Activated naive CD8-positive, alpha-beta T cell treated with anti-CD3 and anti-CD28 coated beads for 36 hours (primary cell): ENCODE results near the gene LIN37. TPM values are rescaled to one million over a fixed set of nuclear protein-coding genes. Genes with fewer than 3 reads are reported as not detected.

Experiments
- DNase-seq: peaks from one replicate; pipeline ENCODE4 v3.0.0; 2021
- H3K27ac Mint-ChIP-seq: one replicate; pipeline ENCODE4 v1.8.0; 2022; ENCODE audit warnings: mild to moderate bottlenecking, moderate library complexity, mixed read lengths
- H3K27me3 Mint-ChIP-seq: one replicate; pipeline ENCODE4 v1.8.0; 2022; ENCODE audit warnings: mild to moderate bottlenecking, mixed read lengths
- H3K36me3 Mint-ChIP-seq: one replicate; pipeline ENCODE4 v1.8.0; 2021; ENCODE audit warnings: mild to moderate bottlenecking, mixed read lengths
- H3K4me1 Mint-ChIP-seq: one replicate; pipeline ENCODE4 v1.8.0; 2021; ENCODE audit warnings: mixed read lengths
- H3K4me3 Mint-ChIP-seq: one replicate; pipeline ENCODE4 v1.8.0; 2022; ENCODE audit warnings: mild to moderate bottlenecking, moderate library complexity, mixed read lengths
- H3K9me3 Mint-ChIP-seq: one replicate; pipeline ENCODE4 v1.8.0; 2022; ENCODE audit warnings: mixed read lengths
- total RNA-seq, 2 experiments: library from RNA; stranded (reverse); gene quantifications; one replicate each; pipeline ENCODE4 v1.2.3, GENCODE V29; 2021

Gene LIN37
- total RNA-seq, 2 experiments from 2014 or later = 5.1 to 7.0 TPM

DNA sequence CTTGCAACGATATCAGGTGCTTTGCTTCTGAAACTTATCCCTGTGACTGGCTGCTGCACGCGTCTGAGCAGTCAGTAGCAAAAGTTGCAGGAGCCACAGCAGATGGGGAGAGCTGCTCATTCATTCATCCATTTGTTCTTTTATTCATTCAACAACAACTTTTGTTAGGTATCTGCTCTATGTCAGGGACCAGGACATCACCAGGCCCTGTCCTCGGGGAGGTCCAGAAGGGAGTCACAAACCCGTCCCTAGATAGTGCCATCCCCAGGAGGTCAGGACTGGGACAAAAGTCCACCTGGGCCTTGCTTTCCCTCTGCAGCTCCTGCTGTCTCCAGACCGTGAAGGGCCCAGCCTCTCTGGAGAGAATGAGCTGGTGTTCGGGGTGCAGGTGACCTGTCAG is 29.6 kb downstream of the LIN37 start:
- Mint-ChIP-seq H3K27me3 (no peaks in the 10 kb centered on the region), H3K4me1 (peaks cover 11% of the 10 kb centered on the region), H3K9me3 (no peaks in the 10 kb centered on the region), H3K27ac (no peak overlapping the region), H3K4me3 (no peak overlapping the region), H3K36me3 (no peaks in the 10 kb centered on the region)
- no peak for DNase-seq

DNA sequence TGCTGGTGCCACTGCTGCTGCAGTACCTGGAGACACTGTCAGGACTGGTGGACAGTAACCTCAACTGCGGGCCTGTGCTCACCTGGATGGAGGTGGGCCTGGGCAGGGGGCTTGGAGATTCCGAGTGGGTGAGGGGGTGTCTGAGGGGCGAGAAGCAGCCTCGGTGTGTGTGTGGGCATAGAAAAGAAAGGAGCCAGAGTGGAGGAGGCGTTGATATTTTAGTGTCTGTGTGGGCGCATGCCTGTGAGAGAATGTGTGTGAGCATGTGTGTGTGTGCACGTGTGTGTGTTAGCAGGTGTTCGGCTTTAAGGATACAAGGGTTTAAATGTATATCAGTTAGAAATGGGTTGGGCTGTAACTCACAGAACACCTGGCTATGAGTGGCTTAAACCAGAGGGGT is 30.7 kb downstream of the LIN37 start:
- no peak for DNase-seq
- Mint-ChIP-seq H3K27ac (no peak overlapping the region), H3K4me3 (no peak overlapping the region), H3K27me3 (no peaks in the 10 kb centered on the region), H3K4me1 (peaks cover 11% of the 10 kb centered on the region), H3K36me3 (no peaks in the 10 kb centered on the region), H3K9me3 (no peaks in the 10 kb centered on the region)

DNA sequence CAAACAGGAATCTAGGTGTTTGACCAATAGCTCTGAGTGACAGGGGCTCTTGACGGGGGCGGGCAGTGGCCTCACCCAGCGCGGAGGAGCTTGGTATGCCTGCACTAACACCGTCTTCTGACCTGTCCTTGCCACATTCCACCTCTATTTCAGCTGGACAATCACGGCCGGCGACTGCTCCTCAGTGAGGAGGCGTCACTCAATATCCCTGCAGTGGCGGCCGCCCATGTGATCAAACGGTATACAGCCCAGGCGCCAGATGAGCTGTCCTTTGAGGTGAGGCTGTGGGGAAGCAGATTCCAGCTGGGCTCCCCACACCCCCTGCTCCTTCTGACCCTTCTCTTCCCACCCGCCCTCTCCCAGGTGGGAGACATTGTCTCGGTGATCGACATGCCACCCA is 31.7 kb downstream of the LIN37 start:
- H3K4me1 Mint-ChIP-seq = peaks cover 6% of the 10 kb centered on the region
- H3K36me3 Mint-ChIP-seq = no peaks in the 10 kb centered on the region
- DNase-seq = no peak
- no peak overlapping the region for H3K27ac Mint-ChIP-seq
- no peaks in the 10 kb centered on the region for H3K9me3 Mint-ChIP-seq
- no peaks in the 10 kb centered on the region for H3K27me3 Mint-ChIP-seq
- H3K4me3 Mint-ChIP-seq = no peak overlapping the region

DNA sequence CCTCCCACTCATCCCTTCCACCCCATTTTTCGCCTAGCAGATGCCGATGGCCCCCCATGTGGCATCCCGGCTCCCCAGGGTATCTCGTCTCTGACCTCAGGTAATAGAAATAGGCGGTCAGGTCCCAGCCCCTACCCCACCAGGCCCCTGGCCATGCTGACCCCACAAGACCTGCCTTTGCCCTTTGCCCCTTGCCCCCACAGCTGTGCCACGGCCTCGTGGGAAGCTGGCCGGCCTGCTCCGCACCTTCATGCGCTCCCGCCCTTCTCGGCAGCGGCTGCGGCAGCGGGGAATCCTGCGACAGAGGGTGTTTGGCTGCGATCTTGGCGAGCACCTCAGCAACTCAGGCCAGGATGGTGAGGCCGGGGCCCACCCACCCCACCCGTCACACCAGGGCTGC is 32.3 kb downstream of the LIN37 start:
- no peaks in the 10 kb centered on the region for H3K27me3 Mint-ChIP-seq
- H3K4me3 Mint-ChIP-seq = no peak overlapping the region
- H3K4me1 Mint-ChIP-seq = peaks cover 5% of the 10 kb centered on the region
- H3K27ac Mint-ChIP-seq = no peak overlapping the region
- no peak for DNase-seq
- H3K9me3 Mint-ChIP-seq = no peaks in the 10 kb centered on the region
- no peaks in the 10 kb centered on the region for H3K36me3 Mint-ChIP-seq

DNA sequence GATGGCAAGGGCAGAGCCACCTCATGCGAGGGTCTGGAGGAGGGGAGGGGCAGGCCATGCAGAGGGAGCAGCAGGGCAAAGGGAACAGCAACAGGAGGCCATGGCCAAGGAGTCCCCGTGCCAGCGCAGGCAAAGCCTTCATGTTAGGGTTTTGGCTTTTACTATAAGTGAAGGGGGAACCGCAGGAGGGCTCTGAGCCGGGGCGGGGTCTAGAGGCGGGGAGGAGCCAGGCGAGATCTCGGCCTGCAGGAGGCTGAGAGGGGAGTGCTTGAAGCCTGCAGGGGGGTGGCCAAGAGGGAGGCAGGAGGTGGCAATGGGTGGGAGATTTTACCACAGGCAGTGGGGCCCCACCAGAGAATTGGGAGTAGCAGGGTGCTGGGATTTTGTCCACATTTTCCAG is 33.3 kb downstream of the LIN37 start:
- no peaks in the 10 kb centered on the region for H3K9me3 Mint-ChIP-seq
- no peaks in the 10 kb centered on the region for H3K36me3 Mint-ChIP-seq
- H3K4me3 Mint-ChIP-seq = no peak overlapping the region
- H3K27ac Mint-ChIP-seq = no peak overlapping the region
- DNase-seq = no peak
- H3K27me3 Mint-ChIP-seq = no peaks in the 10 kb centered on the region
- no peaks in the 10 kb centered on the region for H3K4me1 Mint-ChIP-seq

DNA sequence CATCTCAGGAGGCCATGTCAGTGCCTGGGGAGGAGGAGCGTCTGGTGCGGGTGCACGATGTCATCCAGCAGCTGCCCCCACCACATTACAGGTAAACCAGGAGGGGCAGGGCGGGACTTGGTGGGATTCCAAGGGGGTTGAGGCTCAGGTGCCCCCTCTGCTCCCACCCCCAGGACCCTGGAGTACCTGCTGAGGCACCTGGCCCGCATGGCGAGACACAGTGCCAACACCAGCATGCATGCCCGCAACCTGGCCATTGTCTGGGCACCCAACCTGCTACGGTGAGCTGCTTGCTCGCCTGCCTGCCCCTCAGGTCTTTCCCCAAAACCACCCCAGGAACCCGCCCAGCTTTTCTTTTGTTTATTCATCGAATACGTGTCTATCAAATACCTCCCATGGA is 34.2 kb downstream of the LIN37 start:
- H3K4me3 Mint-ChIP-seq = no peak overlapping the region
- H3K27ac Mint-ChIP-seq = no peak overlapping the region
- no peak for DNase-seq

DNA sequence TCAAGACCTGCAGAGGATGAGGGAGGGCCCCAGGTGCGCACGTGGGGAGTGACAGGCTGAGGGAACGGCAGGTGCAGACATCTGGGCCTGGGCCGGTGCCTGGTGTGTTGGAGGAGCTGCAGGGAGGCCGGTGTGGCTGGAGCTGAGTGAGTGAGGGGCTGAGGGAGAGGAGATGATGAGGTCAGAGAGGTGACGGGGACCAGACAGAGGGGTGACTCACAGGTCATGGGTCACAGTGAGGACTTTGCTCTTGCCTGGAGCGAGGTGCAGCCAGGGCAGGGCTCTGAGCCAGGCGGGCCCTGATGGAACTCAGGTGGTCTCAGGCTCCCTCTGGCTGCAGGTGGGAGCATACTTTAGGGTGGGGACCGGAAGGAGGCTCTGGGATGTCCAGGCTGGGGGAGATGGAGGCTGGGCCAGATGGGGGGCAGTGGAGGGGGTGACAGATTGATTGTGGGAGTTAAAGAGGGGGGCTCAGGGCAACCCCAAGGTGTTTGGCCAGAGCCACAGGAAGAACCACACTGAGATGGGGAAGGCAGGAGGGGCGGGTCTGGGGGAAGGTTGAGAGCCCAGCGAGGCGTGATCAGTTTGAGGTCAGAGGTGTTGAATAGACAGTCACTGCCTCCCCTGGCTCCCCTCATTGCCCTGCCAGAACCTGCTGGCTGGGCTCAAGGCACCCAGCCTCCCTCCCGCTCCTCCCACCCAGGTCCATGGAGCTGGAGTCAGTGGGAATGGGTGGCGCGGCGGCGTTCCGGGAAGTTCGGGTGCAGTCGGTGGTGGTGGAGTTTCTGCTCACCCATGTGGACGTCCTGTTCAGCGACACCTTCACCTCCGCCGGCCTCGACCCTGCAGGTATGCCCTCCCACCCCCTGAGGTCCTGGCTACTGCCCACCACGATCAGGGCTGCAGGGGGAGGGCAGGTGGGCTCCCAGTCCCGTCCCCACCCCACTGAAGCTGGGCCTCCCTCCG is 35.4 kb downstream of the LIN37 start:
- no peak overlapping the region for H3K4me3 Mint-ChIP-seq
- H3K27ac Mint-ChIP-seq = no peak overlapping the region
- DNase-seq = no peak
- H3K4me1 Mint-ChIP-seq = no peaks in the 10 kb centered on the region
- no peaks in the 10 kb centered on the region for H3K27me3 Mint-ChIP-seq
- H3K36me3 Mint-ChIP-seq = no peaks in the 10 kb centered on the region
- H3K9me3 Mint-ChIP-seq = no peaks in the 10 kb centered on the region

More for the DNA sequence above, 34.2 kb downstream of the LIN37 start:
- H3K36me3 Mint-ChIP-seq = no peaks in the 10 kb centered on the region
- no peaks in the 10 kb centered on the region for H3K27me3 Mint-ChIP-seq
- H3K4me1 Mint-ChIP-seq = no peaks in the 10 kb centered on the region
- H3K9me3 Mint-ChIP-seq = no peaks in the 10 kb centered on the region

DNA sequence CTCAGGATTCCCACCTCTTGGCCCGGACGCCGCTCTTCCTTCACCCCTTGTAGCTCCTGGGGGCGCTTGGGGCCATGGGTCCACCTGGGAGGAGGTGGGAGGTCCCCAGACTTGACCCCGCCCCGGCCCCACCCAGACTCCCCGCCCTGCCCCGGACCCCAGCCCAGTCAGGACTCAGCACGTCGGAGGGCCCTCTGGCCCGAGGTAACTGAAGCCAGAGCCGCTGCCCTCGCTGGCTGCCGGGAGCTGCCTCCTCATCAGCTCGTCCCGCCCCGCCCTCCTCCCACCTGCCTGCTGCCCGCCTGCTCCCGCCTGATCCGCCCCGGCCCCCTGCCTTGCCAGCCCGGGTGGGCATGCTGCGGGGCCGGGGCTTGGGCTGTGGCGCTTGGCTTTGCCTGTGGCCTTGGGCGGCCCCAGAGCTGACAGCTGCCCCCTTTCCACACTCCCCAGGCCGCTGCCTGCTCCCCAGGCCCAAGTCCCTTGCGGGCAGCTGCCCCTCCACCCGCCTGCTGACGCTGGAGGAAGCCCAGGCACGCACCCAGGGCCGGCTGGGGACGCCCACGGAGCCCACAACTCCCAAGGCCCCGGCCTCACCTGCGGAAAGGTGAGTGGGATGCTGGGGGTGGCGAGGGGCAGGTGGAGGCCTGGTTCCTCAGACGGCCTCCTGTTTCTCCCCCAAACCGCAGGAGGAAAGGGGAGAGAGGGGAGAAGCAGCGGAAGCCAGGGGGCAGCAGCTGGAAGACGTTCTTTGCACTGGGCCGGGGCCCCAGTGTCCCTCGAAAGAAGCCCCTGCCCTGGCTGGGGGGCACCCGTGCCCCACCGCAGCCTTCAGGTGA is 36.3 kb downstream of the LIN37 start:
- Mint-ChIP-seq H3K4me3 (no peak overlapping the region), H3K9me3 (no peaks in the 10 kb centered on the region), H3K27ac (no peak overlapping the region), H3K4me1 (no peaks in the 10 kb centered on the region), H3K36me3 (no peaks in the 10 kb centered on the region), H3K27me3 (no peaks in the 10 kb centered on the region)
- no peak for DNase-seq

DNA sequence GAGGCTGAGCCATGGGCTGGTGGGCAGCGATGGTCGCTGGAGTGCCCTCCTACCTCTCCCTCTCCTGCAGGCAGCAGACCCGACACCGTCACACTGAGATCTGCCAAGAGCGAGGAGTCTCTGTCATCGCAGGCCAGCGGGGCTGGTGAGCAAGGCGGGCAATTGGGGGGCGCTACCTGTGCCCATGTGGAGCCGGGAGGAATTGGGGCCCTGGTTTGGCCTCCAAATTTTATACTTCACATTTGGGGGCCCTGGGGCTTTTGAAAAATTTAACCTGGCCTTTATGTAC is 36.9 kb downstream of the LIN37 start:
- Mint-ChIP-seq H3K27me3 (no peaks in the 10 kb centered on the region), H3K4me3 (no peak overlapping the region), H3K4me1 (no peaks in the 10 kb centered on the region), H3K36me3 (no peaks in the 10 kb centered on the region), H3K27ac (no peak overlapping the region), H3K9me3 (no peaks in the 10 kb centered on the region)
- DNase-seq = no peak

DNA sequence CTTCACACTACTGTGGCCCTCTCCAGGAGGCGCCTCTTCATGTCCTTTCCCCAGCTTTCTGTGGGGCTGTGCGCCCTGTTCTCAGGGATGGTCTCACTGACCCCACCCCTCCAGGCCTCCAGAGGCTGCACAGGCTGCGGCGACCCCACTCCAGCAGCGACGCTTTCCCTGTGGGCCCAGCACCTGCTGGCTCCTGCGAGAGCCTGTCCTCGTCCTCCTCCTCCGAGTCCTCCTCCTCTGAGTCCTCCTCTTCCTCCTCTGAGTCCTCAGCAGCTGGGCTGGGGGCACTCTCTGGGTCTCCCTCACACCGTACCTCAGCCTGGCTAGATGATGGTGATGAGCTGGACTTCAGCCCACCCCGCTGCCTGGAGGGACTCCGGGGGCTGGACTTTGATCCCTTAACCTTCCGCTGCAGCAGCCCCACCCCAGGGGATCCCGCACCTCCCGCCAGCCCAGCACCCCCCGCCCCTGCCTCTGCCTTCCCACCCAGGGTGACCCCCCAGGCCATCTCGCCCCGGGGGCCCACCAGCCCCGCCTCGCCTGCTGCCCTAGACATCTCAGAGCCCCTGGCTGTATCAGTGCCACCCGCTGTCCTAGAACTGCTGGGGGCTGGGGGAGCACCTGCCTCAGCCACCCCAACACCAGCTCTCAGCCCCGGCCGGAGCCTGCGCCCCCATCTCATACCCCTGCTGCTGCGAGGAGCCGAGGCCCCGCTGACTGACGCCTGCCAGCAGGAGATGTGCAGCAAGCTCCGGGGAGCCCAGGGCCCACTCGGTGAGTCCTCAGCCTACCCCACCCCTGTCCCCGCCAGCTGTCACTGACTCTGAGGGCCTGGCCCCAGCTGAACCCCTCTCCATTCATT is 38.2 kb downstream of the LIN37 start:
- H3K27ac Mint-ChIP-seq = no peak overlapping the region
- H3K4me1 Mint-ChIP-seq = no peaks in the 10 kb centered on the region
- no peak overlapping the region for H3K4me3 Mint-ChIP-seq
- H3K36me3 Mint-ChIP-seq = no peaks in the 10 kb centered on the region
- no peak for DNase-seq
- H3K9me3 Mint-ChIP-seq = no peaks in the 10 kb centered on the region
- H3K27me3 Mint-ChIP-seq = no peaks in the 10 kb centered on the region

DNA sequence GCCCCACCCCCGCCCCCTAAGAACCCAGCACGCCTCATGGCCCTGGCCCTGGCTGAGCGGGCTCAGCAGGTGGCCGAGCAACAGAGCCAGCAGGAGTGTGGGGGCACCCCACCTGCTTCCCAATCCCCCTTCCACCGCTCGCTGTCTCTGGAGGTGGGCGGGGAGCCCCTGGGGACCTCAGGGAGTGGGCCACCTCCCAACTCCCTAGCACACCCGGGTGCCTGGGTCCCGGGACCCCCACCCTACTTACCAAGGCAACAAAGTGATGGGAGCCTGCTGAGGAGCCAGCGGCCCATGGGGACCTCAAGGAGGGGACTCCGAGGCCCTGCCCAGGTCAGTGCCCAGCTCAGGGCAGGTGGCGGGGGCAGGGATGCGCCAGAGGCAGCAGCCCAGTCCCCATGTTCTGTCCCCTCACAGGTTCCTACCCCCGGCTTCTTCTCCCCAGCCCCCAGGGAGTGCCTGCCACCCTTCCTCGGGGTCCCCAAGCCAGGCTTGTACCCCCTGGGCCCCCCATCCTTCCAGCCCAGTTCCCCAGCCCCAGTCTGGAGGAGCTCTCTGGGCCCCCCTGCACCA is 38.9 kb downstream of the LIN37 start:
- Mint-ChIP-seq H3K36me3 (no peaks in the 10 kb centered on the region), H3K4me3 (no peak overlapping the region), H3K4me1 (no peaks in the 10 kb centered on the region), H3K27me3 (no peaks in the 10 kb centered on the region), H3K27ac (no peak overlapping the region), H3K9me3 (no peaks in the 10 kb centered on the region)
- no peak for DNase-seq

DNA sequence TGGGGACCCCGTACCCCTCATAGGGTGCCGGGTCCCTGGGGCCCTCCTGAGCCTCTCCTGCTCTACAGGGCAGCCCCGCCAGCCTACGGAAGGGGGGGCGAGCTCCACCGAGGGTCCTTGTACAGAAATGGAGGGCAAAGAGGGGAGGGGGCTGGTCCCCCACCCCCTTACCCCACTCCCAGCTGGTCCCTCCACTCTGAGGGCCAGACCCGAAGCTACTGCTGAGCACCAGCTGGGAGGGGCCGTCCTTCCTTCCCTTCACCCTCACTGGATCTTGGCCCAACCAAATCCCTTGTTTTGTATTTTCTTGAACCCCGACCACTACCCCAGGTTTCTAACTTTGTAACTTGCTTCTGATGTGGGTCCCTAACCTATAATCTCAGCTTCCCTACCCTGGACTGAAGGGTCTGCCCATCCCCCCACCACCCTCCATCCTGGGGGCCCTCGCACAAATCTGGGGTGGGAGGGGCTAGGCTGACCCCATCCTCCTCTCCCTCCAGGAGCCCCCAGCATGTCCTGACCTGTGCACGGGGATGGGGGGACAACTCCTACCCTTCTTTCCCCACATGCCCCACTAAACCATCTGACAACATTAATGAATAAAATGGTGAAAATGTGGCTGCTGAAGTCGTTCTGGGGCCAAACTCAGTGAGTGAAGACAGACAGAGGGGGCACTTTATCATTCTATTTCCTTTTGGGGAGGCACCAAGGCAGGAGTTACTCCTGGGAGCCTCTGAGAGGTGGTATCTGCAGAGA is 40.0 kb downstream of the LIN37 start:
- Mint-ChIP-seq H3K27ac (no peak overlapping the region), H3K27me3 (no peaks in the 10 kb centered on the region), H3K9me3 (no peaks in the 10 kb centered on the region), H3K36me3 (no peaks in the 10 kb centered on the region), H3K4me1 (no peaks in the 10 kb centered on the region), H3K4me3 (no peak overlapping the region)
- no peak for DNase-seq

DNA sequence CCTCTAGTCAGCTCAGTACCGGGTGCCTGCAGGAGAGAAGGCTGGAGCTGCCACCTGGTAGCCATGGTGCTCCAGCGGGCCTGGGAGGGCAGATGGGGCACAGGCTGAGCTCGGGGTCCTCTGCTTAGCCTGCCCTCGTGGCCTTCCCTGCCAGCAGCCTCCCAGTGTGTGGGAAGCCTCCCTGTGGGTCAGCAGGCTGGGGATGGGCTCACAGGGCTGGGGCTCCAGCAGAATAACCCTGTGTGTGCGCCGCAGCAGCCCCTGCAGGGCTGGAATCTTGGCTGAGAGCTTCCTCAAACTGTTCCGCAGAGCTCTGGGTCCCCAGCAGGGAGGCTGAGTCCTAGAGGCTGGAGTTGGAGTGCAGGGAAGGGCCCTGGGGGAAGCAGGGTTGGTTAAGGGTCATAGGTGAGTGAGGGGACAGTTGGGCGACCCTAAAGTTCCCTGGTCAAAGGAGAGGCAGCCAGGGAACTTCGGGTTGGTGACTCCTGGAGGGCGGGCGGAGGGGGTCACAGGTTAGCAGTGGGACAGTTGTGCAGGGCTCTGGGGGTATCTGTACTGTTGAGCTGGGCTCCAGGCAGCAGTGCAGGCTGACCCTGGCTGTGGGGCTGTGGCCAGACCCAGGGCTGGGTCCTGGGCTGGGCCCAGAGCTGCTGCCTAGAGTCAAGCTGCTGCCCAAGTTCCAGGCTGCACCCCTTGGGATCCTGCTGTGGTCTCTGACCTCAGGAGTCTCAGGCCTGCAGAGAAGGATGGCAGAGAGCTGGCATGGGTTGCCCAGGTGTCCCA is 41.0 kb downstream of the LIN37 start:
- H3K4me3 Mint-ChIP-seq = no peak overlapping the region
- H3K4me1 Mint-ChIP-seq = no peaks in the 10 kb centered on the region
- peaks cover 5% of the 10 kb centered on the region for H3K27me3 Mint-ChIP-seq
- no peak overlapping the region for H3K27ac Mint-ChIP-seq
- DNase-seq = no peak
- no peaks in the 10 kb centered on the region for H3K36me3 Mint-ChIP-seq
- H3K9me3 Mint-ChIP-seq = no peaks in the 10 kb centered on the region
